LoVo (cell line): ENCODE measurements around the gene PODXL.
"Not testable (repeated sequence)": the region's sequence is repeated elsewhere in the genome, so short reads cannot be mapped to it uniquely, and the experiment has no call there.

Source experiments
- DNase-seq: peaks from one replicate; pipeline ENCODE4 v3.0.0-alpha.2; 2016; ENCODE audit warnings: low spot score

Gene PODXL

GRCh38 chr7:131537571-131537978 is 18.9 kb downstream of the PODXL start:
- no peak for DNase-seq

GRCh38 chr7:131536361-131536849 is 20.0 kb downstream of the PODXL start:
- no peak for DNase-seq

GRCh38 chr7:131533566-131534561 is 22.6 kb downstream of the PODXL start:
- DNase-seq: no peak

GRCh38 chr7:131533151-131533559 is 23.3 kb downstream of the PODXL start:
- no peak for DNase-seq

- no peak for DNase-seq
These were observed 23.8 kb downstream of the PODXL start for GRCh38 chr7:131532570-131533091.

- no peak for DNase-seq
These were observed 26.3 kb downstream of the PODXL start for GRCh38 chr7:131530137-131530536.

GRCh38 chr7:131529617-131530016 is 26.8 kb downstream of the PODXL start:
- DNase-seq: no peak

GRCh38 chr7:131529179-131529578 is 27.2 kb downstream of the PODXL start:
- no peak for DNase-seq

GRCh38 chr7:131527456-131527855 is 29.0 kb downstream of the PODXL start:
- no peak for DNase-seq

GRCh38 chr7:131525820-131526219 is 30.6 kb downstream of the PODXL start:
- no peak for DNase-seq

GRCh38 chr7:131524703-131525102 is 31.7 kb downstream of the PODXL start:
- no peak for DNase-seq

- DNase-seq: no peak
These were observed 32.3 kb downstream of the PODXL start for GRCh38 chr7:131524115-131524514.

GRCh38 chr7:131522325-131522930 is 34.0 kb downstream of the PODXL start:
- peak; percentile 70 for DNase-seq

GRCh38 chr7:131521651-131522163 is 34.7 kb downstream of the PODXL start:
- DNase-seq: peak; percentile 93

- DNase-seq: no peak
These were observed 37.8 kb downstream of the PODXL start for GRCh38 chr7:131518626-131519025.

GRCh38 chr7:131517218-131517923 is 39.1 kb downstream of the PODXL start:
- DNase-seq: no peak

- not testable (repeated sequence) for DNase-seq
These were observed 41.0 kb downstream of the PODXL start for GRCh38 chr7:131515471-131515870.

- DNase-seq: peak; percentile 92
These were observed 43.0 kb downstream of the PODXL start for GRCh38 chr7:131513245-131514061.

- DNase-seq: no peak
These were observed 44.5 kb downstream of the PODXL start for GRCh38 chr7:131511774-131512535.

- DNase-seq: no peak
These were observed 45.4 kb downstream of the PODXL start for GRCh38 chr7:131511071-131511470.
